Endothelial cell of umbilical vein (primary cell): Measurements from ENCODE around the gene CNTFR.

ENCODE experiments used
- CTCF ChIP-seq, 2 donors: IDR thresholded peaks; 1 replicate in 1 of 2; 2 replicates in 1 of 2; pipeline ENCODE4 v1.5.1; 2011; ENCODE audit warnings: low read length in 2 of 2, mild to moderate bottlenecking in 2 of 2, moderate library complexity in 2 of 2, control low read depth in 1 of 2, inconsistent platforms in 1 of 2, low read depth in 1 of 2; ENCODE audit not compliant: insufficient read depth in 1 of 2; ENCODE audit errors: extremely low read depth in 1 of 2
- EZH2 ChIP-seq: IDR thresholded peaks from 2 replicates; pipeline ENCODE4 v1.6.1; 2012; ENCODE audit warnings: borderline replicate concordance, low read depth, mild to moderate bottlenecking, moderate library complexity, low read length, inconsistent platforms; ENCODE audit not compliant: severe bottlenecking
- JUN ChIP-seq: IDR thresholded peaks from 2 replicates; pipeline ENCODE4 v1.6.1; 2011; ENCODE audit warnings: borderline replicate concordance, low read depth; ENCODE audit not compliant: insufficient read length, insufficient read depth
- POLR2A ChIP-seq: IDR thresholded peaks from 2 replicates; pipeline ENCODE4 v1.6.1; 2012; ENCODE audit warnings: low read depth, mild to moderate bottlenecking, control low read depth, low read length
- POLR2AphosphoS5 ChIP-seq: IDR thresholded peaks from 2 replicates; pipeline ENCODE4 v1.6.1; 2012; ENCODE audit warnings: low read depth, mild to moderate bottlenecking, control low read depth, low read length, moderate library complexity; ENCODE audit not compliant: insufficient read depth

DNA sequence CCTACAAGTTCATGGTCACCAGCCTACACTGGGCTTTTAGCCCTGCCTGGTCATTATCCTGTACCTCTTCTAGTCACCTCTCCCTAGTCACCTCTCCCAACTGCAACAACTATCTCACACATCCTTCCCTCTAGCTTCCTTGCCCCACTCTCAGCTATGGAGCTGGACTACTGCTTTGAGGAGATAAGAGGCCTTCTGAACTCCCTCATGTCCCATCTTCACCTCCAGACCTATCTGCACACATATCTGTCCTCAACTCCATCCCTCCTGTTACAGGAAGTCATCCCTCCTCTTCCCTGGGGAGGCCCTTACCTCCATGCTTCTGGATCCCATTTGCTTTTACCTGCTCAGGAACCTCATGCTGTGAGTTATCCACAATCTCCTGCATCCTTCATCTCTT, 16.7 kb upstream of the CNTFR start:
- TF ChIP-seq CTCF (IDR thresholded peaks at IDR 0.05; ENCODE audit: extremely low read depth in 1 of 2, insufficient read depth in 1 of 2, low read depth in 1 of 2, low read length in 2 of 2) (no peak), EZH2 (no peak), POLR2A (no peak), POLR2AphosphoS5 (no peak), JUN (no peak)
